Measurements from ENCODE around the gene NUP42.
A peak's percentile ranks its signal among the peaks of the same experiment; 100 is the strongest.

The NUP42 gene, protein sequence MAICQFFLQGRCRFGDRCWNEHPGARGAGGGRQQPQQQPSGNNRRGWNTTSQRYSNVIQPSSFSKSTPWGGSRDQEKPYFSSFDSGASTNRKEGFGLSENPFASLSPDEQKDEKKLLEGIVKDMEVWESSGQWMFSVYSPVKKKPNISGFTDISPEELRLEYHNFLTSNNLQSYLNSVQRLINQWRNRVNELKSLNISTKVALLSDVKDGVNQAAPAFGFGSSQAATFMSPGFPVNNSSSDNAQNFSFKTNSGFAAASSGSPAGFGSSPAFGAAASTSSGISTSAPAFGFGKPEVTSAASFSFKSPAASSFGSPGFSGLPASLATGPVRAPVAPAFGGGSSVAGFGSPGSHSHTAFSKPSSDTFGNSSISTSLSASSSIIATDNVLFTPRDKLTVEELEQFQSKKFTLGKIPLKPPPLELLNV
- total RNA-seq, result 13.3 to 20.2 (median 17.2) reads per million in 3 donors

DNA sequence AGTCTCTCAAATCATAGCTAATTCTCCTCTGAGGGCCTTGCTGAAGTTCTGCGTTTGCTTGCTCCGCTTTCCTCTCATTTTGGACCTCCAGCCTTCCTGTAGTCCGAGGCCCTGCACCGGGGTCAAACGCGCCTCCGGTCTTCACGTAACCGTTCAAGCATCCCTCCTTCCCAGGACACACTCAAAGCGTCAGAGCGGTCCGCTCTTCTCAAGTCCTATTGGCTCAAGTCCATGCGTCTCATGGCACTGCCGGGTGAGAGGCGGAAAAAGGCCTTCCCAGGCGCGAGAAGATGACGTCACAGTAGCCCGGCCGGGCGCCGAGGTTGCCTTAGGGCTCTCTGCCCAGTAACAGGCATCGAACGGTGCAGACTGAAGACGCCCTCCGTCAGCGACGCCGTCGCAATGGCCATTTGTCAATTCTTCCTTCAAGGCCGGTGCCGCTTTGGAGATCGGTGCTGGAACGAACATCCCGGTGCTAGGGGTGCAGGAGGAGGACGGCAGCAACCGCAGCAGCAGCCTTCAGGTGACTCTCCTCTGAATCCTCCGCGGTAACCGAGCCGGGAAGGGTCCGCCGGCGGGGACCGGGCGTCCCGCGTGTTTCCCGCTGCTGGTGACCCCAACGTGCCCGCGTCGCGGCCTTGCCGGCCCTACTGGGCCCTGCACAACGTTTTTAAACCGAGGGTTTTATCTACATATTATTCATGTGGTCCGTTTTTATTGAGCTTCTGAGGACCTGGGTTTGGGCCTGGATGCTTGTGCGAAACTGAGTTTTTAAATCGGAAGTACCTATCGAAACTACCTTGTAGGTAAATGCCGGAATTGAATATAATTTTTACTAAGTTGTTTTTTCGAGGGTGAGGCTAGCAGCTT lies at the start of gene NUP42:
Gene NUP42 (plus strand): TSS at position 365 of the 870 bp plus-strand sequence. CDS start 38 bp downstream, at position 403.
- H3K9me3 ChIP-seq (ENCODE audit: control insufficient read depth, low read length), result no peaks in the 10 kb centered on the region
- peaks cover 8% of the 10 kb centered on the region for H3K4me1 ChIP-seq (ENCODE audit: control insufficient read depth, insufficient read depth, low read length, poor library complexity, severe bottlenecking)
- no peaks in the 10 kb centered on the region for H3K27me3 ChIP-seq (replicated peaks; ENCODE audit: control insufficient read depth, insufficient read depth, low read length, poor library complexity, severe bottlenecking)
- peak; percentile 93 for DNase-seq
- H3K27ac ChIP-seq (ENCODE audit: insufficient read depth, low read length, poor library complexity, severe bottlenecking), result peak within 1 kb of the TSS; percentile 78
- peaks cover 1% of the 10 kb centered on the region for H3K36me3 ChIP-seq (ENCODE audit: control insufficient read depth, insufficient read depth, low read length)
- H3K4me3 ChIP-seq (ENCODE audit: insufficient read depth, low read depth, low read length, poor library complexity, severe bottlenecking), result peak within 1 kb of the TSS; percentile 80

GRCh38 chr7:23133797-23134196 lies 48.1 kb upstream of the NUP42 start:
- Histone ChIP-seq H3K4me3 (ENCODE audit: insufficient read depth, low read depth, low read length, poor library complexity, severe bottlenecking) (no peak overlapping the region), H3K27ac (ENCODE audit: insufficient read depth, low read length, poor library complexity, severe bottlenecking) (no peak overlapping the region), H3K9me3 (ENCODE audit: control insufficient read depth, low read length) (no peaks in the 10 kb centered on the region), H3K27me3 (replicated peaks; ENCODE audit: control insufficient read depth, insufficient read depth, low read length, poor library complexity, severe bottlenecking) (no peaks in the 10 kb centered on the region), H3K36me3 (ENCODE audit: control insufficient read depth, insufficient read depth, low read length) (peaks cover 6% of the 10 kb centered on the region), H3K4me1 (ENCODE audit: control insufficient read depth, insufficient read depth, low read length, poor library complexity, severe bottlenecking) (no peaks in the 10 kb centered on the region)
- DNase-seq, result no peak

DNA sequence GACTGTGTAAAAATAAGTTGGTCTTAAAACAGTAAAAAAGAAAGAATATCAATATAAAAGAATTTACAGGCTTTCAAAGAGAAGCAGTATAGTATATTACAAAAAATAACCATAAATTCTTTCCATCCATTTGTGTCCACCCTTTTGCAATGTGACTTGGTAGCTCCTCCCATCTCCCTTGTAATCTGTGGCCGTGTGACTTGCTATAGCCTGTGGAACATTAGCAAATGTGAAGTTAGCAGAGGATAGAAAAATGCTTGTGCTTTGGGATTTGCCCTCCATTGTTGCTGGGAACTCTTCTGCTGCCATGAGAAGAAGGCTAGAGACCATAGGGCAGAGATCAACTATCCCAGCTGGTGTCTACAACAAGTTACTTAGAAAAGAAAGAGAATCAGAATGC lies 46.1 kb upstream of the NUP42 start:
- H3K27me3 ChIP-seq (replicated peaks; ENCODE audit: control insufficient read depth, insufficient read depth, low read length, poor library complexity, severe bottlenecking), result no peaks in the 10 kb centered on the region
- no peaks in the 10 kb centered on the region for H3K4me1 ChIP-seq (ENCODE audit: control insufficient read depth, insufficient read depth, low read length, poor library complexity, severe bottlenecking)
- no peak overlapping the region for H3K4me3 ChIP-seq (ENCODE audit: insufficient read depth, low read depth, low read length, poor library complexity, severe bottlenecking)
- H3K27ac ChIP-seq (ENCODE audit: insufficient read depth, low read length, poor library complexity, severe bottlenecking), result no peak overlapping the region
- no peaks in the 10 kb centered on the region for H3K9me3 ChIP-seq (ENCODE audit: control insufficient read depth, low read length)
- H3K36me3 ChIP-seq (ENCODE audit: control insufficient read depth, insufficient read depth, low read length), result no peaks in the 10 kb centered on the region
- no peak for DNase-seq

GRCh38 chr7:23136216-23136615 lies 45.6 kb upstream of the NUP42 start:
- no peaks in the 10 kb centered on the region for H3K27me3 ChIP-seq (replicated peaks; ENCODE audit: control insufficient read depth, insufficient read depth, low read length, poor library complexity, severe bottlenecking)
- H3K27ac ChIP-seq (ENCODE audit: insufficient read depth, low read length, poor library complexity, severe bottlenecking), result no peak overlapping the region
- H3K4me1 ChIP-seq (ENCODE audit: control insufficient read depth, insufficient read depth, low read length, poor library complexity, severe bottlenecking), result no peaks in the 10 kb centered on the region
- no peaks in the 10 kb centered on the region for H3K36me3 ChIP-seq (ENCODE audit: control insufficient read depth, insufficient read depth, low read length)
- no peak overlapping the region for H3K4me3 ChIP-seq (ENCODE audit: insufficient read depth, low read depth, low read length, poor library complexity, severe bottlenecking)
- no peaks in the 10 kb centered on the region for H3K9me3 ChIP-seq (ENCODE audit: control insufficient read depth, low read length)
- DNase-seq, result no peak

GRCh38 chr7:23157679-23158078 lies 24.2 kb upstream of the NUP42 start:
- Histone ChIP-seq H3K27me3 (replicated peaks; ENCODE audit: control insufficient read depth, insufficient read depth, low read length, poor library complexity, severe bottlenecking) (no peaks in the 10 kb centered on the region), H3K36me3 (ENCODE audit: control insufficient read depth, insufficient read depth, low read length) (peaks cover 11% of the 10 kb centered on the region)

GRCh38 chr7:23158546-23158945 lies 23.3 kb upstream of the NUP42 start:
- no peak for DNase-seq
- Histone ChIP-seq H3K9me3 (ENCODE audit: control insufficient read depth, low read length) (no peaks in the 10 kb centered on the region), H3K27me3 (replicated peaks; ENCODE audit: control insufficient read depth, insufficient read depth, low read length, poor library complexity, severe bottlenecking) (no peaks in the 10 kb centered on the region), H3K36me3 (ENCODE audit: control insufficient read depth, insufficient read depth, low read length) (peaks cover 7% of the 10 kb centered on the region), H3K4me3 (ENCODE audit: insufficient read depth, low read depth, low read length, poor library complexity, severe bottlenecking) (no peak overlapping the region), H3K4me1 (ENCODE audit: control insufficient read depth, insufficient read depth, low read length, poor library complexity, severe bottlenecking) (no peaks in the 10 kb centered on the region), H3K27ac (ENCODE audit: insufficient read depth, low read length, poor library complexity, severe bottlenecking) (no peak overlapping the region)

More at GRCh38 chr7:23157679-23158078, 24.2 kb upstream of the NUP42 start:
- Histone ChIP-seq H3K4me1 (ENCODE audit: control insufficient read depth, insufficient read depth, low read length, poor library complexity, severe bottlenecking) (no peaks in the 10 kb centered on the region), H3K27ac (ENCODE audit: insufficient read depth, low read length, poor library complexity, severe bottlenecking) (no peak overlapping the region), H3K4me3 (ENCODE audit: insufficient read depth, low read depth, low read length, poor library complexity, severe bottlenecking) (no peak overlapping the region), H3K9me3 (ENCODE audit: control insufficient read depth, low read length) (no peaks in the 10 kb centered on the region)
- DNase-seq, result no peak

- no peak overlapping the region for H3K27ac ChIP-seq (ENCODE audit: insufficient read depth, low read length, poor library complexity, severe bottlenecking)
- no peaks in the 10 kb centered on the region for H3K9me3 ChIP-seq (ENCODE audit: control insufficient read depth, low read length)
- DNase-seq, result no peak
- no peaks in the 10 kb centered on the region for H3K27me3 ChIP-seq (replicated peaks; ENCODE audit: control insufficient read depth, insufficient read depth, low read length, poor library complexity, severe bottlenecking)
- H3K4me1 ChIP-seq (ENCODE audit: control insufficient read depth, insufficient read depth, low read length, poor library complexity, severe bottlenecking), result no peaks in the 10 kb centered on the region
- H3K4me3 ChIP-seq (ENCODE audit: insufficient read depth, low read depth, low read length, poor library complexity, severe bottlenecking), result no peak overlapping the region
- H3K36me3 ChIP-seq (ENCODE audit: control insufficient read depth, insufficient read depth, low read length), result peaks cover under 1% of the 10 kb centered on the region
Observed at GRCh38 chr7:23161482-23161881, 20.4 kb upstream of the NUP42 start.

GRCh38 chr7:23164846-23165245 lies 17.0 kb upstream of the NUP42 start:
- H3K36me3 ChIP-seq (ENCODE audit: control insufficient read depth, insufficient read depth, low read length), result peaks cover 3% of the 10 kb centered on the region
- DNase-seq, result no peak
- H3K9me3 ChIP-seq (ENCODE audit: control insufficient read depth, low read length), result no peaks in the 10 kb centered on the region
- H3K27ac ChIP-seq (ENCODE audit: insufficient read depth, low read length, poor library complexity, severe bottlenecking), result no peak overlapping the region
- H3K4me3 ChIP-seq (ENCODE audit: insufficient read depth, low read depth, low read length, poor library complexity, severe bottlenecking), result no peak overlapping the region
- no peaks in the 10 kb centered on the region for H3K4me1 ChIP-seq (ENCODE audit: control insufficient read depth, insufficient read depth, low read length, poor library complexity, severe bottlenecking)
- H3K27me3 ChIP-seq (replicated peaks; ENCODE audit: control insufficient read depth, insufficient read depth, low read length, poor library complexity, severe bottlenecking), result no peaks in the 10 kb centered on the region

DNA sequence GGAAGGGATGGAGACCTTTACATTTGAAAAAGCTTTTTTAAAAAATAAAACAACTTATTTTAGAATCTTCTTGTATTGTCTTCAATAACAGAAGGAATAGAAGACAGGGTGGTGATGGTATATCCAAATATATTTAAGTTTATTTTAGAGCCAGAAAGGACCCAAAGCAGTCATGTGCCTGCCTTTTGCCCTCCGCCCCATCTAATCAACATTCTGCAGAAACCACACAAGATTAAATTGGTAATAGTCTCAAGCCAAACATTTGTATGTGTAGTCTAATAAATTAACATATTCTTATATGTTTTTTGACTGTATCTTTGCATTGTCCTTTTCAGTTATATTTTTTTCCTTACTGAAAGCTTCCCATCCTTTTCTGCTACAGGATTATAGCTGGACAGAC lies 16.5 kb upstream of the NUP42 start:
- no peaks in the 10 kb centered on the region for H3K9me3 ChIP-seq (ENCODE audit: control insufficient read depth, low read length)
- peaks cover 3% of the 10 kb centered on the region for H3K36me3 ChIP-seq (ENCODE audit: control insufficient read depth, insufficient read depth, low read length)
- H3K27ac ChIP-seq (ENCODE audit: insufficient read depth, low read length, poor library complexity, severe bottlenecking), result no peak overlapping the region
- DNase-seq, result no peak
- H3K4me3 ChIP-seq (ENCODE audit: insufficient read depth, low read depth, low read length, poor library complexity, severe bottlenecking), result no peak overlapping the region
- H3K4me1 ChIP-seq (ENCODE audit: control insufficient read depth, insufficient read depth, low read length, poor library complexity, severe bottlenecking), result no peaks in the 10 kb centered on the region
- H3K27me3 ChIP-seq (replicated peaks; ENCODE audit: control insufficient read depth, insufficient read depth, low read length, poor library complexity, severe bottlenecking), result no peaks in the 10 kb centered on the region

- peaks cover 3% of the 10 kb centered on the region for H3K36me3 ChIP-seq (ENCODE audit: control insufficient read depth, insufficient read depth, low read length)
- no peak for DNase-seq
- H3K27me3 ChIP-seq (replicated peaks; ENCODE audit: control insufficient read depth, insufficient read depth, low read length, poor library complexity, severe bottlenecking), result no peaks in the 10 kb centered on the region
- no peak overlapping the region for H3K27ac ChIP-seq (ENCODE audit: insufficient read depth, low read length, poor library complexity, severe bottlenecking)
- H3K4me1 ChIP-seq (ENCODE audit: control insufficient read depth, insufficient read depth, low read length, poor library complexity, severe bottlenecking), result no peaks in the 10 kb centered on the region
- H3K4me3 ChIP-seq (ENCODE audit: insufficient read depth, low read depth, low read length, poor library complexity, severe bottlenecking), result no peak overlapping the region
- H3K9me3 ChIP-seq (ENCODE audit: control insufficient read depth, low read length), result no peaks in the 10 kb centered on the region
Observed at GRCh38 chr7:23167691-23168090, 14.2 kb upstream of the NUP42 start.
